Aorta (tissue), 5 donors: ENCODE data around the gene MMP25. TPM values are rescaled to one million over a fixed set of nuclear protein-coding genes. Genes with fewer than 3 reads are reported as not detected.

Experiments used
- ATAC-seq: fragments of 200-7000 bp; cut with Tn5 transposase; one replicate; pipeline ENCODE4 v1.9.1; 2022; ENCODE audit warnings: moderate library complexity; ENCODE audit not compliant: low FRiP score
- DNase-seq, 2 donors: peaks; one replicate each; pipeline ENCODE4 v3.0.0-alpha.2; 2020
- H3K27ac ChIP-seq, 2 donors: one replicate each; pipeline ENCODE4 v1.5.1; 2013; ENCODE audit warnings: low read length in 2 of 2, mild to moderate bottlenecking in 2 of 2, moderate library complexity in 2 of 2, control low read depth in 1 of 2, inconsistent platforms in 1 of 2, low read depth in 1 of 2
- H3K27me3 ChIP-seq, 2 donors: one replicate each; pipeline ENCODE4 v1.6.1; 2013; ENCODE audit warnings: control low read depth in 1 of 2, low read length in 1 of 2, mild to moderate bottlenecking in 1 of 2, moderate library complexity in 1 of 2; ENCODE audit not compliant: insufficient read depth in 2 of 2, control insufficient read depth in 1 of 2
- H3K36me3 ChIP-seq, 2 donors: one replicate each; pipeline ENCODE4 v1.6.1; 2013; ENCODE audit warnings: control low read depth in 1 of 2, low read length in 1 of 2, mild to moderate bottlenecking in 1 of 2; ENCODE audit not compliant: insufficient read depth in 2 of 2, control insufficient read depth in 1 of 2
- H3K4me1 ChIP-seq, 2 donors: one replicate each; pipeline ENCODE4 v1.6.1; 2013; ENCODE audit warnings: low read length in 2 of 2, control low read depth in 1 of 2, mild to moderate bottlenecking in 1 of 2, moderate library complexity in 1 of 2; ENCODE audit not compliant: insufficient read depth in 2 of 2, control insufficient read depth in 1 of 2
- H3K4me3 ChIP-seq, 2 donors: one replicate each; pipeline ENCODE4 v1.5.1; 2013; ENCODE audit warnings: low read length in 2 of 2, control low read depth in 1 of 2, mild to moderate bottlenecking in 1 of 2
- H3K9me3 ChIP-seq: one replicate; pipeline ENCODE4 v1.6.1; 2013; ENCODE audit warnings: mild to moderate bottlenecking, low read length; ENCODE audit not compliant: control insufficient read depth
- WGBS, 2 donors: extraction: QIAGEN DNeasy Blood & Tissue Kit; methylation state at CpG; one replicate each; pipeline ENCODE4 v1.1.7; 2013; 5-methylcytosine and 5-hydroxymethylcytosine counted together
- intact Hi-C, 2 donors: fragments of 100-400 bp; cut with DNase I; formaldehyde crosslinking; loops; one replicate each; pipeline versions ENCODE4 v1.14.2 to v1.15.0; 2022
- polyA plus RNA-seq, 2 donors: library from polyadenylated mRNA; stranded (reverse); fragments of 200-250 nt; gene quantifications; one replicate each; pipeline ENCODE4 v1.2.3, GENCODE V29; 2013
- total RNA-seq, 2 donors: library from RNA; stranded (reverse); fragmentation: NEBNext Ultra II Directional; extraction: Animal tissue kit (Norgen Biotek cat#: 25700); gene quantifications; one replicate each; pipeline ENCODE4 v1.2.1, GENCODE V29; 2021
- donor health status: healthy with polysubstance abuse.
- donor health status: Bipolar disorder and iron deficiency.
- donor health status: DM: no; HTN: no; CAD: no.
- donor health status: DM: no; HTN: no; CAD: no.
- donor health status: DM: yes; HTN: yes; CAD: no.

Gene MMP25
- total and polyA plus RNA-seq, 4 donors: 0.36 to 11.4 (median 2.0) TPM

DNA sequence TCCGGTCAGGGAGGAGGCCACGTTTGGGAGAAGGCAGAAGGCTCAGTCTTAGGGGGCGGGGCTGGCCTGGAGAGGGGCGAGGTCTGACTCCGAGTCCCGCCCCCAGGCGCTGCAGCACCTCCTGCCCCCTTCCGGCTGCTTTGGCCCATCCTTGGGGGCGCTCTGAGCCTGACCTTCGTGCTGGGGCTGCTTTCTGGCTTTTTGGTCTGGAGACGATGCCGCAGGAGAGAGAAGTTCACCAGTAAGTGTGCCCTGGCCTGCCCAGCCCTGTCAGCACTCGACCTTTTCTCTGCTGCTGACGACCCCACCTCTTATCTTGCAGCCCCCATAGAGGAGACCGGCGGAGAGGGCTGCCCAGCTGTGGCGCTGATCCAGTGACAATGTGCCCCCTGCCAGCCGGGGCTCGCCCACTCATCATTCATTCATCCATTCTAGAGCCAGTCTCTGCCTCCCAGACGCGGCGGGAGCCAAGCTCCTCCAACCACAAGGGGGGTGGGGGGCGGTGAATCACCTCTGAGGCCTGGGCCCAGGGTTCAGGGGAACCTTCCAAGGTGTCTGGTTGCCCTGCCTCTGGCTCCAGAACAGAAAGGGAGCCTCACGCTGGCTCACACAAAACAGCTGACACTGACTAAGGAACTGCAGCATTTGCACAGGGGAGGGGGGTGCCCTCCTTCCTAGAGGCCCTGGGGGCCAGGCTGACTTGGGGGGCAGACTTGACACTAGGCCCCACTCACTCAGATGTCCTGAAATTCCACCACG, 24.7 kb upstream of the MMP25 start:
- Histone ChIP-seq H3K27ac (peak overlapping the region; percentile 88 to 98), H3K4me1 (no peaks in the 10 kb centered on the region), H3K36me3 (no peaks in the 10 kb centered on the region), H3K4me3 (peak overlapping the region; percentile 71 to 82), H3K9me3 (no peaks in the 10 kb centered on the region), H3K27me3 (peaks cover 0 to 2% of the 10 kb centered on the region in 2 donors)
- intact Hi-C loops: loop anchor here in 1 of 2 donors (2.0 kb wide), 1 partner anchor 261 kb away; the partner anchor contains the start of gene ZNF263
- 0 to 1% methylated on average over 23 to 25 of the region's 25 CpGs for WGBS, 2 donors
- DNase-seq: peak; percentile 92 to 96
- peak; percentile 64 for ATAC-seq

DNA sequence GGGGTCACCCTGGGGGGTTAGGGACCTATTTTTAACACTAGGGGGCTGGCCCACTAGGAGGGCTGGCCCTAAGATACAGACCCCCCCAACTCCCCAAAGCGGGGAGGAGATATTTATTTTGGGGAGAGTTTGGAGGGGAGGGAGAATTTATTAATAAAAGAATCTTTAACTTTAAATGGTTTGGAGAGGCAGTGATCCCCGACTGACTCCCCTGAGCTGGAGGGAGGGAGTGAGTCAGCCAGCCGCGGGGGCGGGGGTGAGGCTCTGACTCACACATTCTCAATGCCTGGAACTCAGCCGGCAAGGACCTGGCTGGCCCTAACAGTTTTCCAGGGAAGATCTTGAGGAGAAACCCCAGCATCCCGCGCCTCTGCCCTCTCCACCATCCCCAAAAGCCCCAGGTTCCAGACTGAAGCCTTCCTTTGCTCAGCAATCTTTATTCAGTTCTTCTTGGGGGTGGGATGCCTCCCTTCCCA, 24.1 kb upstream of the MMP25 start:
- H3K9me3 ChIP-seq: no peaks in the 10 kb centered on the region
- peaks cover 0 to 2% of the 10 kb centered on the region in 2 donors for H3K27me3 ChIP-seq
- peak; percentile 95 to 97 for DNase-seq
- peak overlapping the region; percentile 96 to 98 for H3K27ac ChIP-seq
- H3K4me1 ChIP-seq: no peaks in the 10 kb centered on the region
- WGBS, 2 donors: 2% methylated on average over 8 of the region's 8 CpGs
- intact Hi-C loops: no loop called here
- H3K36me3 ChIP-seq: no peaks in the 10 kb centered on the region
- peak overlapping the region; percentile 71 to 82 for H3K4me3 ChIP-seq
- peak; percentile 79 for ATAC-seq

DNA sequence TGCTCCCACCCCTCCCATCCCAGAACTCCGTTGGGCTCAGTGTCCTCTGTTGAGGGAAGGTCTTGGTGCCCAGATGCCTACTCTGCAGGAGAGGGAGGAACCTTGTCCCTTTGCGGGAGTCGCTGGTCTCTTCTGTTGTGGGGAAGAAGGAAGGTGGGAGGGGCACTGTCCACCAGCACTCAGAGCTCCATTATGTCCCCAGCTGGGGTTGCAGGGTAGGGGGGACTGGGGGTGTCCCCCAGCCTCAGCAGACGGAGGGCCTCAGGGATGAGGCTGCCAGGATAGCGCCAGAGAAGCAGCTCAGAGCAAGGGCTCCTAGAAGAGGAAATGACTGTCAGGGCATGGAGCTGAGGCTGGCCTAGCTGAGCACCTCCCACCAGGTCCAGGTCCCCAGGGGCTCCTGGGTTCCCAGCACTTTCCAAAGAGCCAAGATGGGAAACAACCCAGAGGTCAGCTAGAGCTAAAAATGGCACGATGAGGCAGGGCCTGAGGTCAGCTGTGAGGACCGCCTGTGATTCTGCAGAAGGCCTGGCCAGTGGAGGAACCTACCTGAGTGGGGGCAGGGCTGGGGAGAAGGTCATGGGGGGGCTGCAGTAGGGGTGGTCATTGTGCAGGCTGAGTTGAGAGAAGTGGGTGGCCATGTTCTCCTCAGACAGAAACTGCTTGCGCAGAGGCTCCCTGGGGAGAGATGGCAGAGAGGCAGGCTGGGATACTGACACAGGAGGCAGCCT, 23.5 kb upstream of the MMP25 start:
- Histone ChIP-seq H3K4me3 (peak overlapping the region; percentile 54 to 86), H3K4me1 (no peaks in the 10 kb centered on the region), H3K9me3 (no peaks in the 10 kb centered on the region), H3K27me3 (peaks cover 0 to 2% of the 10 kb centered on the region in 2 donors), H3K27ac (peak overlapping the region; percentile 96 to 98), H3K36me3 (peaks cover 0 to 1% of the 10 kb centered on the region in 2 donors)
- intact Hi-C loops: no loop called here
- WGBS, 2 donors: 2 to 4% methylated on average over 8 of the region's 8 CpGs
- ATAC-seq: peak; percentile 8
- DNase-seq: peak; percentile 84 to 91

DNA sequence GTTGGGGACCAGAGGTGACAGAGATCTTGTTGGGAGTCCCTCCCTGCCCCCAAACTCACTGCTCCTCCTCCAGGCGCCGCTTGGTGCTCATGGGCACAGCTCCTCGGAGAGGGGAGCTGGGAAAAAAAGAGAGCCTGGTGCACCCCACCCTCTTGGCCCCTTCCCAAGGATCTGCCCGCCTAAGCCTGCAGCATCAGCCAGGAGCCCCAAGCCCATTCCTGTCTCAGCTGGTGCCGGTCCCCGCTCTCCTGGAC, 23.0 kb upstream of the MMP25 start:
- Histone ChIP-seq H3K36me3 (peaks cover 0 to 1% of the 10 kb centered on the region in 2 donors), H3K27ac (peak overlapping the region; percentile 96 to 98), H3K27me3 (peaks cover 0 to 2% of the 10 kb centered on the region in 2 donors), H3K9me3 (no peaks in the 10 kb centered on the region), H3K4me3 (peak overlapping the region; percentile 54 to 86), H3K4me1 (no peaks in the 10 kb centered on the region)
- DNase-seq (peak in 1 of 2 donors; percentile 82), ATAC-seq (peak; percentile 0)
- intact Hi-C loops: no loop called here
- 0 to 3% methylated on average over 3 to 6 of the region's 6 CpGs for WGBS, 2 donors

DNA sequence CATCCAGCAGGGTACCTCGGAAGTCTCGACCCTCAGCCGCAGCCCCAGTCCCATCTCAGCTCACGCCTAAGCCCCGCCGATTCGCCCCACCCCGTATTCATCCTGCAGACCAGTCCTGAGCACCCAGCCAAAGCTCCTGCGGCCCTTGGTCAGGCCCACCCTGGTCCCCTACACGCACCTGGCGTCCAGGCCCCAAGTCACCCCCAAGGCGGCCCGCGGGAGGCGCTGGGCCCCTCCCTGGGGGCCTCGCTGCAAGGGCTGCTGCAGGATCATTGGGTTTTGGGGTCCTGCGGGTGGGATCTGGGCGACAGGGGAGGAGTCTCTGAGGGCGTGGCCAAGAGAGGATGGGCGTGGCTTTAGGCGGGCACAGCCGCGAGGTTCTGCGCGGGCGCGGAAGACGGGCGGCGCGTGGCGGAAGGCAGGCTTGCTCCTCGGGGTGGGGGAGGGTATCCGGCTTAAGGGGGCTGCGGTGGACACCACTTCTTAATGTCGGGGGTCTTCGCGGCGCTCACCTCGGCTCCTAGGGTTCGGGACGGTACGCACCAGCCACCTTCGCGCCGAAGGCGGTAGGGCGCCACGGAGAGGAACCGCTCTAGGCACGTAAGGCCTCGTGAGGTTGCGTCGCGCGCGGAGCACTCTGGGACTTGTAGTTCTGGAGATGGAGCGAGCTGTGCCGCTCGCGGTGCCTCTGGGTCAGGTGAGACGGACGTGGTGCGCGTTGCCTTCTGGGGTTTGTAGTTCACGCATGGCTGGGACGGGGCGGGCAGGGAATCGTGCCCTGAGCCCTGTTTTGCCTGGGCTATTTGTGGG, 22.5 kb upstream of the MMP25 start, which contains the start of the genes HCFC1R1 and THOC6:
Gene HCFC1R1 (minus strand): TSS at position 274 of the 810 bp plus-strand sequence. CDS start 1 bp downstream, at position 273.
Gene THOC6 (plus strand): TSS at position 367 of the 810 bp plus-strand sequence. CDS start 292 bp downstream, at position 659.
- intact Hi-C loops: no loop called here
- 0 to 1% methylated on average over 69 of the region's 69 CpGs for WGBS, 2 donors

DNA sequence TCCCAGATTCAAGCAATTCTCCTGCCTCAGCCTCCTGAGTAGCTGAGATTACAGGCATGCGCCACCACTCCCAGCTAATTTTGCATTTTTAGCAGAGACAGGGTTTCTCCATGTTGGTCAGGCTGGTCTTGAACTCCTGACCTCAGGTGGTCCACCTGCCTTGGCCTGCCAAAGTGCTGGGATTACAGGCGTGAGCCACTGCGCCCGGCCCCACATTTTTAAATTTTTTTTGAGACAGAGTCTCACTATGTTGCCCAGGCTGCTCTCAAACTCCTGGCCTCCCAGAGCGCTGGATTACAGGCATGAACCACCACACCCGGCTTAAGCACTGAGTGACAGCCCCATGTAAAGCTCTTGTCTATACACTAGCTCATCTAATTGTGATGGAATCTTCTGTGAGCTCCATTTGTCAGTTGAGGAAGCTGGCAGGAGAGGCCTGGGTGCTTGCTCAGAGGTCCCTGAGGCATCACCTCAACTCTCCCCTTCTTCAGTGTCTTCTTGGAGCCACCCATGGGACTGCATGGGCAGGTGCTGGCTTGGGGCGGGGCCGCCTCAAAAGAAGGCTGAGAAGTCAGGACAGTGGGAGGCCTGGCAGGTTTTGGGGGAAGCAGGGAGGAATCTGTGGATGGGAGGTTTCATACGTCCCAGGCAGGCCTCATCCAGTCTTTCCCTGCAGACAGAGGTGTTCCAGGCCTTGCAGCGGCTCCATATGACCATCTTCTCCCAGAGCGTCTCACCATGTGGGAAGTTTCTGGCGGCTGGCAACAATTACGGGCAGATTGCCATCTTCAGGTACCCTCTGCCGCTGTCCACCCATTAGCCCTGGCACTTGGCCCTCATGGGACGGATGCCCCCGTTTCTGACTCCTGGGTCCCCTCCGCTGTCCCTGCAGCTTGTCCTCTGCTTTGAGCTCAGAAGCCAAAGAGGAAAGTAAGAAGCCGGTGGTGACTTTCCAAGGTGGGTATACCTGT, 21.0 kb upstream of the MMP25 start:
- no peak overlapping the region for H3K4me3 ChIP-seq
- H3K9me3 ChIP-seq: no peaks in the 10 kb centered on the region
- ATAC-seq: no peak
- H3K27ac ChIP-seq: no peak overlapping the region
- peak in 1 of 2 donors; percentile 49 for DNase-seq
- no peaks in the 10 kb centered on the region for H3K27me3 ChIP-seq
- intact Hi-C loops: no loop called here
- 92 to 95% methylated on average over 18 of the region's 18 CpGs for WGBS, 2 donors
- peaks cover 0 to 1% of the 10 kb centered on the region in 2 donors for H3K36me3 ChIP-seq
- H3K4me1 ChIP-seq: no peaks in the 10 kb centered on the region

More for the DNA sequence above, 22.5 kb upstream of the MMP25 start, which contains the start of the genes HCFC1R1 and THOC6:
- DNase-seq (peak; percentile 99), ATAC-seq (peak; percentile 86)
- peak within 1 kb of the TSS; percentile 54 to 86 for H3K4me3 ChIP-seq
- peaks cover 0 to 2% of the 10 kb centered on the region in 2 donors for H3K27me3 ChIP-seq
- peaks cover 0 to 1% of the 10 kb centered on the region in 2 donors for H3K36me3 ChIP-seq
- H3K4me1 ChIP-seq: no peaks in the 10 kb centered on the region
- H3K9me3 ChIP-seq: no peaks in the 10 kb centered on the region
- peak within 1 kb of the TSS; percentile 96 to 98 for H3K27ac ChIP-seq

DNA sequence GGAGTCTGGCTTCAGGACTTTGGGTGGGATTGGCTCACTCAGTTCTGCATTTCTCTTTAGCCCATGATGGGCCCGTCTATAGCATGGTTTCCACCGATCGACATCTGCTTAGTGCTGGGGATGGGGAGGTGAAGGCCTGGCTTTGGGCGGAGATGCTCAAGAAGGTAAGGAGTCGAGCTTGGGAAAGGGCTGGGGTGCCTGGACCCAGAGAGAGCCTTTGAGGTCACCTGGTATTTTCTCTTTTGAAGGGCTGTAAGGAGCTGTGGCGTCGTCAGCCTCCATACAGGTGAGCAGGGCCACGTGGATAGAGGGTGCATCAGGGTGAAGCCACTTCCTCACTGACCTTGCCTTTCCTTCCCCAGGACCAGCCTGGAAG, 20.4 kb upstream of the MMP25 start:
- no peak for ATAC-seq
- Histone ChIP-seq H3K9me3 (no peaks in the 10 kb centered on the region), H3K27me3 (no peaks in the 10 kb centered on the region), H3K4me1 (no peaks in the 10 kb centered on the region), H3K4me3 (no peak overlapping the region), H3K36me3 (peaks cover 0 to 1% of the 10 kb centered on the region in 2 donors), H3K27ac (no peak overlapping the region)
- intact Hi-C loops: no loop called here
- no peak for DNase-seq
- WGBS, 2 donors: 90 to 93% methylated on average over 8 of the region's 8 CpGs
